ENCODE data around the gene WRNIP1. TPM values are rescaled to one million over a fixed set of nuclear protein-coding genes. Genes with fewer than 3 reads are reported as not detected.

WRNIP1 gene
- total and polyA plus RNA-seq, 2 of the 13 experiments (the other 11 are each of a cell fraction or from before 2014, with no cell fraction given), result 77.7 to 90.3 TPM

- H3K9me3 ChIP-seq (ENCODE audit: low read length), result no peaks in the 10 kb centered on the region
- H3K4me2 ChIP-seq (ENCODE audit: low read depth, low read length), result no peak overlapping the region
- 0 out of 5 replicates have a peak, but pooled peaks cover 0 to 4% of the 10 kb centered on the region in 2 experiments for H3K27me3 ChIP-seq (ENCODE audit: control insufficient read depth in 1 of 2, insufficient read depth in 2 of 2, low read length in 2 of 2)
- intact Hi-C loops (cut with micrococcal nuclease; ENCODE audit: unreplicated experiment) (loop anchor here (1.0 to 2.0 kb wide), 3 partner anchors 12 to 52 kb away; partner anchors contain the start of genes MYLK4 and WRNIP1), in situ Hi-C loops (cut with HindIII; ENCODE audit: extremely low pct_ligation_motif_present, low pct_unique_long_range_greater_than_20kb) (no loop called here)
- peaks cover 27% of the 10 kb centered on the region for H3K4me1 ChIP-seq (ENCODE audit: insufficient read depth, low read length)
- no peaks in the 10 kb centered on the region for H4K20me1 ChIP-seq (ENCODE audit: insufficient read depth, low read length)
- ChIA-PET POLR2A (interaction anchor here (0.6 kb wide), 1 partner anchor 27 kb away, joined by 3 read pairs; the partner anchor contains the start of gene WRNIP1), CTCF (ENCODE audit: low intra/inter-chr PET ratio, low total read pairs) (interaction anchor here (2.3 to 3.0 kb wide), 2 partner anchors 11 to 194 kb away, joined by 10 to 26 read pairs; partner anchors contain the start of gene MYLK4)
- ATAC-seq (peak; percentile 81), DNase-seq (ENCODE audit: low spot score) (peak; percentile 47), FAIRE-seq (peak; percentile 89)
- H3K4me3 ChIP-seq (replicated peaks in 1 of 3; ENCODE audit: insufficient read depth in 1 of 3, low read depth in 2 of 3, low read length in 3 of 3), result no peak overlapping the region
- H3K27ac ChIP-seq (ENCODE audit: extremely low read length, insufficient read depth, low read length), result no peak overlapping the region
- H2AFZ ChIP-seq (ENCODE audit: low read length), result no peak overlapping the region
- H3K79me2 ChIP-seq (ENCODE audit: insufficient read depth, low read length), result no peaks in the 10 kb centered on the region
- BruUV-seq (replicated peaks), result no TSS peak
- no peak overlapping the region for H3K9ac ChIP-seq (ENCODE audit: insufficient read depth, low read depth, low read length)
- WGBS (ENCODE audit: low lambda C conversion rate), result 21% methylated on average over 5 of the region's 5 CpGs
- H3K36me3 ChIP-seq (replicated peaks in 1 of 2; ENCODE audit: control insufficient read depth in 1 of 2, insufficient read depth in 2 of 2, low read length in 2 of 2), result no peaks in the 10 kb centered on the region
- TF ChIP-seq FOXA3 (CRISPR knock-in tag; IDR thresholded peaks at IDR 0.05) (0 out of 2 replicates have a peak, but pooled peaks have one; percentile 21), RXRB (CRISPR knock-in tag; IDR thresholded peaks at IDR 0.05; ENCODE audit: borderline replicate concordance) (peak; percentile 24; the same call in 1 of the 2 replicates), RAD21 (CRISPR knock-in tag; IDR thresholded peaks at IDR 0.05) (peak; percentile 86), ZNF431 (CRISPR knock-in tag; IDR thresholded peaks at IDR 0.05; ENCODE audit: borderline replicate concordance, low read depth) (no peak), SP140L (CRISPR knock-in tag; IDR thresholded peaks at IDR 0.05; ENCODE audit: borderline replicate concordance) (0 out of 2 replicates have a peak, but pooled peaks have one; percentile 41), STAT5B (CRISPR knock-in tag; IDR thresholded peaks at IDR 0.05) (no peak), MIER3 (CRISPR knock-in tag; IDR thresholded peaks at IDR 0.05; ENCODE audit: borderline replicate concordance) (no peak), CTCF (CRISPR knock-in tag; IDR thresholded peaks at IDR 0.05) (peak; percentile 94), IRF2 (CRISPR knock-in tag; IDR thresholded peaks at IDR 0.05) (0 out of 2 replicates have a peak, but pooled peaks have one; percentile 38), KLF6 (CRISPR knock-in tag; IDR thresholded peaks at IDR 0.05) (no peak), TIGD3 (CRISPR knock-in tag; IDR thresholded peaks at IDR 0.05; ENCODE audit: borderline replicate concordance) (no peak), FOXP1 (IDR thresholded peaks at IDR 0.05) (no peak), FOXP1 (CRISPR knock-in tag; IDR thresholded peaks at IDR 0.05) (no peak), THAP11 (CRISPR knock-in tag; IDR thresholded peaks at IDR 0.05) (peak; percentile 46; the same call in 1 of the 2 replicates), ZNF678 (CRISPR knock-in tag; IDR thresholded peaks at IDR 0.05) (no peak), ZNF883 (CRISPR knock-in tag; IDR thresholded peaks at IDR 0.05; ENCODE audit: not compliant biosample characterization) (no peak), KLF9 (CRISPR knock-in tag; IDR thresholded peaks at IDR 0.05; ENCODE audit: low read depth) (0 out of 2 replicates have a peak, but pooled peaks have one; percentile 25), MED13 (CRISPR knock-in tag; IDR thresholded peaks at IDR 0.05) (no peak)
- TF ChIP-seq, protein P1, sequence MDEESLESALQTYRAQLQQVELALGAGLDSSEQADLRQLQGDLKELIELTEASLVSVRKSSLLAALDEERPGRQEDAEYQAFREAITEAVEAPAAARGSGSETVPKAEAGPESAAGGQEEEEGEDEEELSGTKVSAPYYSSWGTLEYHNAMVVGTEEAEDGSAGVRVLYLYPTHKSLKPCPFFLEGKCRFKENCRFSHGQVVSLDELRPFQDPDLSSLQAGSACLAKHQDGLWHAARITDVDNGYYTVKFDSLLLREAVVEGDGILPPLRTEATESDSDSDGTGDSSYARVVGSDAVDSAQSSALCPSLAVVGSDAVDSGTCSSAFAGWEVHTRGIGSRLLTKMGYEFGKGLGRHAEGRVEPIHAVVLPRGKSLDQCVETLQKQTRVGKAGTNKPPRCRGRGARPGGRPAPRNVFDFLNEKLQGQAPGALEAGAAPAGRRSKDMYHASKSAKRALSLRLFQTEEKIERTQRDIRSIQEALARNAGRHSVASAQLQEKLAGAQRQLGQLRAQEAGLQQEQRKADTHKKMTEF (CRISPR knock-in tag; IDR thresholded peaks at IDR 0.05), result no peak
- TF ChIP-seq, protein P2, sequence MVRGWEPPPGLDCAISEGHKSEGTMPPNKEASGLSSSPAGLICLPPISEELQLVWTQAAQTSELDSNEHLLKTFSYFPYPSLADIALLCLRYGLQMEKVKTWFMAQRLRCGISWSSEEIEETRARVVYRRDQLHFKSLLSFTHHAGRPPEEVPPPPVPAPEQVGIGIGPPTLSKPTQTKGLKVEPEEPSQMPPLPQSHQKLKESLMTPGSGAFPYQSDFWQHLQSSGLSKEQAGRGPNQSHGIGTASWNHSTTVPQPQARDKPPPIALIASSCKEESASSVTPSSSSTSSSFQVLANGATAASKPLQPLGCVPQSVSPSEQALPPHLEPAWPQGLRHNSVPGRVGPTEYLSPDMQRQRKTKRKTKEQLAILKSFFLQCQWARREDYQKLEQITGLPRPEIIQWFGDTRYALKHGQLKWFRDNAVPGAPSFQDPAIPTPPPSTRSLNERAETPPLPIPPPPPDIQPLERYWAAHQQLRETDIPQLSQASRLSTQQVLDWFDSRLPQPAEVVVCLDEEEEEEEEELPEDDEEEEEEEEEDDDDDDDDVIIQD (CRISPR knock-in tag; IDR thresholded peaks at IDR 0.05; ENCODE audit: low read depth), result 0 out of 2 replicates have a peak, but pooled peaks have one; percentile 26
Measured at GRCh38 chr6:2738373-2738979, 26.7 kb upstream of the WRNIP1 start.

Measured in HepG2 (cell line).